ENCODE results near the gene CREBBP. TPM values are rescaled to one million over a fixed set of nuclear protein-coding genes. Genes with fewer than 3 reads are reported as not detected.

Gene CREBBP
- total RNA-seq, 1 donor from 2014 or later, result 53.0 TPM

DNA sequence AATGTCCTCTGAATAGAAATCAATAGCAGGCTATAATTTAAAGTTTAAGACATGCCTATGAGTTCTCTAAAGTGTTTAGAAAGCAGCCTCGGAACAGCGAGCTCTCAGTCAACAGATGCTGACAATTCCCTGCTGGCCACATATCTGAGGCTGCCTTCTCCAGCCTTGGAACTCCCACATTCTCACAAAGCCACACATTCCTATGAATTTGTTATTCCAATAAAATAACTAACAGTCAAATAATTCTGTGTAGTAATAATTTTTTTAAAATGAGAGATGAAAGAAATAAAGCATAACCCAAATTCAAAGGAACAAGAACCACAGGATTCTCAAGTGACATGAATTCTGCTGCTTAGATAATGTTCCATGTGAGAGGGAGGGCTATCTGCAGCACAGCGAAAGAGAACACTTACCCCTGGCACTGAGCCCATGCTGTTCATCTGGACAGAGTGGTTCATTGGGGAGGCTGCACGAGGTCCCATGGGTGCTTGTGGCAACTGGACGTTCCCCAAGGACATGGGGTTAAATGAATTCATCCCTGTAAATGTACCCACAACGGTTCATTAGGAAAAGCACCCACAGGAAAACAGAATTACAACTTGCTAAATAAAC lies 106.3 kb downstream of the CREBBP start:
- no peaks in the 10 kb centered on the region for H3K4me1 Mint-ChIP-seq (ENCODE audit: low read depth, unreplicated experiment)
- H3K27me3 Mint-ChIP-seq (ENCODE audit: low read depth, unreplicated experiment), result no peaks in the 10 kb centered on the region
- Histone ChIP-seq H3K9me3 (ENCODE audit: insufficient read depth, low read depth, low read length) (no peaks in the 10 kb centered on the region), H3K36me3 (ENCODE audit: insufficient read depth, low read length) (peaks cover 46% of the 10 kb centered on the region), H3K79me2 (ENCODE audit: insufficient read depth, low read length) (peaks cover 6% of the 10 kb centered on the region), H3K4me3 (ENCODE audit: insufficient read depth, low read depth, low read length) (no peak overlapping the region), H3K4me2 (ENCODE audit: low read length) (no peak overlapping the region), H2AFZ (ENCODE audit: low read depth, low read length) (no peak overlapping the region), H3K4me1 (ENCODE audit: insufficient read depth, low read length) (peaks cover 7% of the 10 kb centered on the region), H3K27ac (ENCODE audit: low read depth, low read length) (no peak overlapping the region), H4K20me1 (ENCODE audit: insufficient read depth, low read length) (peaks cover 55% of the 10 kb centered on the region), H3K27me3 (ENCODE audit: insufficient read depth, low read length) (no peaks in the 10 kb centered on the region), H3K9ac (ENCODE audit: low read length) (no peak overlapping the region)
- H3K36me3 Mint-ChIP-seq (ENCODE audit: low read depth, unreplicated experiment), result peaks cover 25% of the 10 kb centered on the region
- no peak overlapping the region for H3K4me3 Mint-ChIP-seq (ENCODE audit: unreplicated experiment)
- H3K27ac Mint-ChIP-seq (ENCODE audit: unreplicated experiment), result no peak overlapping the region
- TF ChIP-seq, protein P1, sequence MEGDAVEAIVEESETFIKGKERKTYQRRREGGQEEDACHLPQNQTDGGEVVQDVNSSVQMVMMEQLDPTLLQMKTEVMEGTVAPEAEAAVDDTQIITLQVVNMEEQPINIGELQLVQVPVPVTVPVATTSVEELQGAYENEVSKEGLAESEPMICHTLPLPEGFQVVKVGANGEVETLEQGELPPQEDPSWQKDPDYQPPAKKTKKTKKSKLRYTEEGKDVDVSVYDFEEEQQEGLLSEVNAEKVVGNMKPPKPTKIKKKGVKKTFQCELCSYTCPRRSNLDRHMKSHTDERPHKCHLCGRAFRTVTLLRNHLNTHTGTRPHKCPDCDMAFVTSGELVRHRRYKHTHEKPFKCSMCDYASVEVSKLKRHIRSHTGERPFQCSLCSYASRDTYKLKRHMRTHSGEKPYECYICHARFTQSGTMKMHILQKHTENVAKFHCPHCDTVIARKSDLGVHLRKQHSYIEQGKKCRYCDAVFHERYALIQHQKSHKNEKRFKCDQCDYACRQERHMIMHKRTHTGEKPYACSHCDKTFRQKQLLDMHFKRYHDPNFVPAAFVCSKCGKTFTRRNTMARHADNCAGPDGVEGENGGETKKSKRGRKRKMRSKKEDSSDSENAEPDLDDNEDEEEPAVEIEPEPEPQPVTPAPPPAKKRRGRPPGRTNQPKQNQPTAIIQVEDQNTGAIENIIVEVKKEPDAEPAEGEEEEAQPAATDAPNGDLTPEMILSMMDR (IDR thresholded peaks at IDR 0.05; ENCODE audit: insufficient read depth, low read depth, low read length), result no peak
- TF ChIP-seq EZH2 (IDR thresholded peaks at IDR 0.05; ENCODE audit: insufficient read depth, low read length), result no peak
- FAIRE-seq, result no peak
- no peaks in the 10 kb centered on the region for H3K9me3 Mint-ChIP-seq (ENCODE audit: unreplicated experiment)
- DNase-seq (ENCODE audit: low read depth), result peak; percentile 38

DNA sequence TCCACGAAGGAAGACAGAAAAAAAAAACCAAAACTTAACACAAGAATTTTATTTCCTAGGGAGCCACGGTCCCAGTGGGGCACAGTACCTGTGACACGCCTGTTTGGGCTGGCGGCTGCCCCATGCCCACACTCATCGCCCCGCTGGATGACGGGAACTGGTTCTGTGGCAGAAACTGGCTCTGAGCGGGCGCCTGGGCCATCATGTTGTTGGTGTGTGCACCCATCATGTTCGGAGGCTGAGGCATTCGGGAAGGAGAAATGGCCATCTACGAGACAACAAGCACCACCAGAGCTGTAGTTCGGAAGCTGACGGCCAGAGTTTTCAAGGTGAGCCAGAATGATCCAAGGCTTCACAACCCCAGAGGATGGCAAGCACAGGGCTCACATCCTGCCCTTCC lies 106.8 kb downstream of the CREBBP start:
- no peak for DNase-seq (ENCODE audit: low read depth)
- Mint-ChIP-seq H3K27me3 (ENCODE audit: low read depth, unreplicated experiment) (no peaks in the 10 kb centered on the region), H3K36me3 (ENCODE audit: low read depth, unreplicated experiment) (peaks cover 27% of the 10 kb centered on the region), H3K4me3 (ENCODE audit: unreplicated experiment) (no peak overlapping the region), H3K27ac (ENCODE audit: unreplicated experiment) (no peak overlapping the region), H3K4me1 (ENCODE audit: low read depth, unreplicated experiment) (no peaks in the 10 kb centered on the region), H3K9me3 (ENCODE audit: unreplicated experiment) (no peaks in the 10 kb centered on the region)
- Histone ChIP-seq H2AFZ (ENCODE audit: low read depth, low read length) (no peak overlapping the region), H3K4me3 (ENCODE audit: insufficient read depth, low read depth, low read length) (no peak overlapping the region), H3K36me3 (ENCODE audit: insufficient read depth, low read length) (peaks cover 48% of the 10 kb centered on the region), H3K27me3 (ENCODE audit: insufficient read depth, low read length) (no peaks in the 10 kb centered on the region), H3K4me2 (ENCODE audit: low read length) (no peak overlapping the region), H3K9ac (ENCODE audit: low read length) (no peak overlapping the region), H3K79me2 (ENCODE audit: insufficient read depth, low read length) (peaks cover 6% of the 10 kb centered on the region), H3K27ac (ENCODE audit: low read depth, low read length) (no peak overlapping the region), H4K20me1 (ENCODE audit: insufficient read depth, low read length) (peaks cover 57% of the 10 kb centered on the region), H3K9me3 (ENCODE audit: insufficient read depth, low read depth, low read length) (no peaks in the 10 kb centered on the region), H3K4me1 (ENCODE audit: insufficient read depth, low read length) (peaks cover 7% of the 10 kb centered on the region)
- no peak for FAIRE-seq
- TF ChIP-seq EZH2 (IDR thresholded peaks at IDR 0.05; ENCODE audit: insufficient read depth, low read length), result no peak
- TF ChIP-seq, protein P1 (IDR thresholded peaks at IDR 0.05; ENCODE audit: insufficient read depth, low read depth, low read length), result no peak

DNA sequence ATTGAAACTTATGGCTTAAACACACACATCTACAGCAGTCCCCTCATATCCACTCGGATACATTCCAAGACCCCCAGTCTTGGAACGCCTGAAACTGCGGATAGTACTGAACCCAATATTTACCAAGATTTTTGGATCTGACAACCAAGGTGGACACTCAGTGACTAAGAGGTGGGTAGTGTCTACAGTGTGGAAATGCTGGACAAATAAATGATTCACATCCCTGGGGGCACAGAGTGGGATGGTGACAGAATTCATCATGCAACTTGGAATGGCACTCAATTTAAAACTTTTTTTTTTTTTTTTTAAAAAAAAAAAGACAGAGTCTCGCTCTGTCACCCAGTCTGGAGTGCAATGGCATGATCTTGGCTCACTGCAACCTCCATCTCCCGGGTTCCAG lies 109.0 kb downstream of the CREBBP start:
- H3K79me2 ChIP-seq (ENCODE audit: insufficient read depth, low read length), result peaks cover 6% of the 10 kb centered on the region
- Mint-ChIP-seq H3K4me3 (ENCODE audit: unreplicated experiment) (no peak overlapping the region), H3K4me1 (ENCODE audit: low read depth, unreplicated experiment) (no peaks in the 10 kb centered on the region), H3K27ac (ENCODE audit: unreplicated experiment) (no peak overlapping the region), H3K27me3 (ENCODE audit: low read depth, unreplicated experiment) (no peaks in the 10 kb centered on the region), H3K36me3 (ENCODE audit: low read depth, unreplicated experiment) (peaks cover 34% of the 10 kb centered on the region), H3K9me3 (ENCODE audit: unreplicated experiment) (no peaks in the 10 kb centered on the region)
- no peak overlapping the region for H2AFZ ChIP-seq (ENCODE audit: low read depth, low read length)
- H3K4me1 ChIP-seq (ENCODE audit: insufficient read depth, low read length), result peaks cover 7% of the 10 kb centered on the region
- peaks cover 46% of the 10 kb centered on the region for H3K36me3 ChIP-seq (ENCODE audit: insufficient read depth, low read length)
- FAIRE-seq, result no peak
- H3K4me3 ChIP-seq (ENCODE audit: insufficient read depth, low read depth, low read length), result no peak overlapping the region
- H4K20me1 ChIP-seq (ENCODE audit: insufficient read depth, low read length), result peaks cover 74% of the 10 kb centered on the region
- H3K4me2 ChIP-seq (ENCODE audit: low read length), result no peak overlapping the region
- H3K9ac ChIP-seq (ENCODE audit: low read length), result no peak overlapping the region
- no peak overlapping the region for H3K27ac ChIP-seq (ENCODE audit: low read depth, low read length)
- TF ChIP-seq, protein P1 (IDR thresholded peaks at IDR 0.05; ENCODE audit: insufficient read depth, low read depth, low read length), result no peak
- no peak for TF ChIP-seq EZH2 (IDR thresholded peaks at IDR 0.05; ENCODE audit: insufficient read depth, low read length)
- H3K27me3 ChIP-seq (ENCODE audit: insufficient read depth, low read length), result no peaks in the 10 kb centered on the region
- no peaks in the 10 kb centered on the region for H3K9me3 ChIP-seq (ENCODE audit: insufficient read depth, low read depth, low read length)
- no peak for DNase-seq (ENCODE audit: low read depth)

All from astrocyte (in vitro differentiated cells and primary cell).